ENCODE results near the gene SLC5A6.

DNA sequence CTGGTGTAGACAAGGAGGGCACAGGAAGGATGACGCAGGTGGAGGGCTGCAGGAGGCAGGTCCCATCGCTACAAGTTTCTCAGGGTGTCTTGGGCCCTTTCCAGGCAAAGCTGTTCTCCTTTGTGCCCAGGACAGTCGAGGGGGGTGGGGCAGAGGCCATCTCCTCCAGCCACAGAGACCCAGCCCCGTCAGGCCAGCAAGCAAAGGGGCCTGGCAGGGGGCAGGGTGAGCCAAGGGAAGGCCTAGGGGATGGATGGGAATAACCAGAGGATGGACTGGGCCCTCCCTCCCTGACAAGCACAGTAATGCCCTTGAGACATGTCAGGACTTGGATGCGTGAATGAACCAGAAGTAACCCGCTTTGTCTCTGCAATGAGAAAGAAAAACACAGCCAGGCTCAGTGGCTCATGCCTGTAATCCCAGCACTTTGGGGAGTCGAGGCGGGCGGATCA lies 57.0 kb downstream of the SLC5A6 start:
- TF ChIP-seq, protein P1, sequence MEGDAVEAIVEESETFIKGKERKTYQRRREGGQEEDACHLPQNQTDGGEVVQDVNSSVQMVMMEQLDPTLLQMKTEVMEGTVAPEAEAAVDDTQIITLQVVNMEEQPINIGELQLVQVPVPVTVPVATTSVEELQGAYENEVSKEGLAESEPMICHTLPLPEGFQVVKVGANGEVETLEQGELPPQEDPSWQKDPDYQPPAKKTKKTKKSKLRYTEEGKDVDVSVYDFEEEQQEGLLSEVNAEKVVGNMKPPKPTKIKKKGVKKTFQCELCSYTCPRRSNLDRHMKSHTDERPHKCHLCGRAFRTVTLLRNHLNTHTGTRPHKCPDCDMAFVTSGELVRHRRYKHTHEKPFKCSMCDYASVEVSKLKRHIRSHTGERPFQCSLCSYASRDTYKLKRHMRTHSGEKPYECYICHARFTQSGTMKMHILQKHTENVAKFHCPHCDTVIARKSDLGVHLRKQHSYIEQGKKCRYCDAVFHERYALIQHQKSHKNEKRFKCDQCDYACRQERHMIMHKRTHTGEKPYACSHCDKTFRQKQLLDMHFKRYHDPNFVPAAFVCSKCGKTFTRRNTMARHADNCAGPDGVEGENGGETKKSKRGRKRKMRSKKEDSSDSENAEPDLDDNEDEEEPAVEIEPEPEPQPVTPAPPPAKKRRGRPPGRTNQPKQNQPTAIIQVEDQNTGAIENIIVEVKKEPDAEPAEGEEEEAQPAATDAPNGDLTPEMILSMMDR (IDR thresholded peaks at IDR 0.05), result no peak
- TF ChIP-seq EP300 (IDR thresholded peaks at IDR 0.05; ENCODE audit: low read depth), result no peak

Measured in transverse colon (tissue), 3 donors.